ENCODE results near the gene PTGFRN.
"Not testable (repeated sequence)": the region's sequence is repeated elsewhere in the genome, so short reads cannot be mapped to it uniquely, and the experiment has no call there.

PTGFRN gene

DNA sequence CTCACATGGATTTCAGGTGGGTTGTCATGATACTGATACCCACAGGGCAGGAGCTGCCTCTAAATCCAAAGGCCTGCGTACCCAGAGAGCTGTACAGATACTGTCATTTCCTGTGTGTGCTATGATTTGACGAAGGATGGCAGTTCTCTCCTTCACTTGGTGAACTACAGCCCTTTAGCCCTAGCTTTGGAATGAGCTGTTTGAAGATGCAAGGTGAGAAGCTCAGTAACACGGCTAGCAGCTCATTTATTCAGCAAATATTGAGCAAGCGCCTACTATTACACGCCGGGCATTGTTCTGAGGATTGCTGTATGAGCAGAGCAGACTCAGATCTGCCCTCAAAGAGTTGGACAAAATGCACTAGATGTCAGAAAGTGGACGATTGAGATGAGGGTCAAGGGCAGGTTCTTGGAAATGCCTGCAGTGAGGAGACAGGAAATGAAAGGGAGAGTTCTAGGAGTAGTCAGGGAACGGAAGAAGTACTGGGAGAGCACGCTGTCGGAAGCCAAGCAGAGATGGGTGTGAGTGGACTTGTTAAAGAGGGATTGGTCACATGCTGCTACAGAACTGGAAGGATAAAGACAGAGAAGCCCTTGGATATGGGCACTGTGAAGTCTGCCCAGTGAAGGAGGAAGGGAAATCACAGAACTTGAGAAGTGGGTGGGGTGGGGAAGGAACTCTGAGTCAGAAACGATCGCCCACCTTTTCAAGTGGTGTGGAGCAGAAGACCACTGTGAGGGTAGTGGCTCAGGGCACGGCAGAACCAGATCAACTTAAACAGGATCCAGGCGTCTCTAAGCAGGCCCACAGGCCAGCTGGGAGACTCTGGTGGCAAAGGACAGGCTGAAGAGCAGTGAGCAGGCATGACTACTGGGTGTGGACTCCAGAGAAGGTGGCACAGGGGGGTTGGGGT is 7.1 kb downstream of the PTGFRN start:
- DNase-seq: no peak

- no peak for DNase-seq
Measured at GRCh38 chr1:116918714-116919357, 9.1 kb downstream of the PTGFRN start.

GRCh38 chr1:116919802-116920201 is 10.1 kb downstream of the PTGFRN start:
- DNase-seq: no peak

GRCh38 chr1:116920211-116920610 is 10.5 kb downstream of the PTGFRN start:
- DNase-seq: no peak

DNA sequence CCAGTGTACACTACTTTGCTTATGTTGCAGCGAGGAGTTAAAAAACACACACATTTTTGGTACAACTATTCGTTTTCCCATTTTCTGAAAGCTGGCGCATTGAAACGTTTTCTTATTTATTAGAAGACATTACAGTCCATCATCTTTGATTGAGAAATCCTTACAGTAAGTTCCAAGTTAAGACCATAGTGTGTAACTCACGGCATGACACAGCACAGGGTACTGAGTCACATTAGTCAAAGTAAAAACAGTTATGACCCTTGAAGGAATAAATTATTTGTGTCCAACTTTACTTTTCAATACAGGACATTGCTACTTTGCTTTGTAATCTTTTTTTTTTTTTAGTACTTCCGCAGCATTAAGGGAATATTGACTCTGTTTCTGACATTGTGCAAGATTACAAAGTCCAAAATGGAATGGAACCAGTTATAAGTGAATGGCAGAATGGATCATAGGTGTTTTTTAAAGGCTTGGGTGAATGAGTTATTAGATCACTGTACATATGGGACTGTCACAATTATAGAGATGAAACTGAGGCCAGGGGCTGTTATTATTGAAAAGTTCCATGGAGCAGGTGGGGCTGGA is 11.7 kb downstream of the PTGFRN start:
- DNase-seq: no peak

DNA sequence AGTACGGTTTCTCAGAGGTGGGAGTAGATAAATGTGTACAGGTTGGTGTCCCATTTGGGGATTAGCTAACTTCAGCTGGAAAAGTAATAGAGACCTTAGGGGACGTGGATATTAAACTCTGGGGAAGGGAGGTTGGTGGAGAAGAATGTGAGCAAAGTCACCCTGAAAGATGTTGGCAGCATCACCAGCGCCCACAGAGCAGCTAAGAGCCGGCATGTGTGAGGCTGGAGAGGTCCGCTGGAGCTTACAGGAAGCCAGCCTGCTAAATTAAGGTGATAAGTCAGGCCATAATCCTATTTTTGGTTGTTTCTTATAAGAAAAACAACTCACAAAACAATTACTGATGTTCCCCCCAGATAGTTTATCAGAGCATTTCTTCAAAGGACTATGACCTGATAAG is 12.2 kb downstream of the PTGFRN start:
- DNase-seq: no peak

- no peak for DNase-seq
Measured at GRCh38 chr1:116923421-116923820, 13.7 kb downstream of the PTGFRN start.

GRCh38 chr1:116927049-116927798 is 17.5 kb downstream of the PTGFRN start:
- no peak for DNase-seq

DNA sequence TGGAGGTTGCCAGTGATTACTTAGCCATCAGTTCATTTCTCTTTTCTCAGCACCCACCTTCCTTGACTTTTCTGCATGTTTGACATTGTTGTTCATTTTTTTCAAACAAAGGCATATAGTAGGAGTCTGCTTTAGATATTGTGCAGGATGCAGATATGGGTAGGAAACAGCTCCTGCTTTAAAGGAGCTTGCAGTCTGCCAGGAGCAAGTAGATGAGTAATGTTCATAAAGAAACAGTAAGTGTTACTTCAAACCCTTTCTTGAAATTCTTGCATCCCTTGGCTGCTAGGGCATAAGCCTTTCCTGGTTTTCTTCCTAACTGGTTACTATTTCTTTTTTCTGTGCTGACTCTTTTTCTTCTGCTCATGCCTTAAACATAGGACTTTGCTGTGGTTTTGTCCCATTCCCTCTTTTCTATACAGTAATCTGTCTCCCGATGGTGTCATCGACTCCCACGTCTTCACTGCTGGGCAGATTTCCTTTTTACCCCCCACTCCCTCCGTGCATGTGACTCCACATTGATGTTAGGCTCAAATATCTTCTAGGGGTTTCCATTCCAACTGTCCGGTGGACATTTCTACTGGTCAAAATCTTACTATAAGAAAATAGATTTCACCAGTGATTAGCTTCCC is 20.4 kb downstream of the PTGFRN start:
- DNase-seq: no peak

DNA sequence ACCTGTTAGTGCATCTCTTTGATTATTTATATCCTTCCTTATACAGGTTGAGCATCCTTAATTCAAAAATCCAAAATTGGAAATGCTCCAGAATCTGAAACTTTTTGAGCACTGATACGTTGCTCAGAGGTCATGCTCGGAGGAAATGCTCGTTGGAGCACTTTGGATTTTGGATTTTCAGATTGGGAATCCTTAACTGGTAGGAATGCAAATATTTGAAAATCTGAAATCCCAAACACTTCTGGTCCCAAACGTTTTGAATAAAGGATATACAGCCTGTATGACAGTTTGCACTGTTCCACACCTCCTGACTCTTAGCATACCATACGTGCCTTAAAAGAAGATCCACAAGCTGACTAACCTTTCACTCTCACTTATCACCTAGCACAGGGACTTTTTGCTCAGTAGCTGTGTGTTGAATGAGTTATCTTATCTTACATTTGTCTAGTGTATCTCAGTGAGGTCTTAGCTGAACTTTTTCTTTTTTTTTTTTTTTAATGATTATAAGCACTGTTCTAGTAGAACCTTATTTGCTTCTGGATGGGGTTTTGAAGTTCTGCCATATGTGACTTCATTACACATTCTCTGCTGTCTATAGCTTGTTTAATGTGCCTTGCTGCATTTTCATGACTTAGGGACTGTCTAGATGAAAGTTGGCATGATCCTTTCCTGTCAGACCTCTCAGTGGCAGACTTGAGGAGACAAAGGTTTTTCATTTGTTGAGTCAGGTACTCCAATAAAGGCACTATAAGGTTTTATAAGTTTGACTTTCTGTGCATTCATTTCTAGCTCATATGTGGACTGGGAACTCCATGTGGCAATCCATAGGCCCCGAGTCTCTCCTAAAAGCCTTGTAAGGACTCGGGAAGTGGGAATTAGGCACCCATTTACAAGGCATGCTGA is 21.6 kb downstream of the PTGFRN start:
- DNase-seq: no peak

DNA sequence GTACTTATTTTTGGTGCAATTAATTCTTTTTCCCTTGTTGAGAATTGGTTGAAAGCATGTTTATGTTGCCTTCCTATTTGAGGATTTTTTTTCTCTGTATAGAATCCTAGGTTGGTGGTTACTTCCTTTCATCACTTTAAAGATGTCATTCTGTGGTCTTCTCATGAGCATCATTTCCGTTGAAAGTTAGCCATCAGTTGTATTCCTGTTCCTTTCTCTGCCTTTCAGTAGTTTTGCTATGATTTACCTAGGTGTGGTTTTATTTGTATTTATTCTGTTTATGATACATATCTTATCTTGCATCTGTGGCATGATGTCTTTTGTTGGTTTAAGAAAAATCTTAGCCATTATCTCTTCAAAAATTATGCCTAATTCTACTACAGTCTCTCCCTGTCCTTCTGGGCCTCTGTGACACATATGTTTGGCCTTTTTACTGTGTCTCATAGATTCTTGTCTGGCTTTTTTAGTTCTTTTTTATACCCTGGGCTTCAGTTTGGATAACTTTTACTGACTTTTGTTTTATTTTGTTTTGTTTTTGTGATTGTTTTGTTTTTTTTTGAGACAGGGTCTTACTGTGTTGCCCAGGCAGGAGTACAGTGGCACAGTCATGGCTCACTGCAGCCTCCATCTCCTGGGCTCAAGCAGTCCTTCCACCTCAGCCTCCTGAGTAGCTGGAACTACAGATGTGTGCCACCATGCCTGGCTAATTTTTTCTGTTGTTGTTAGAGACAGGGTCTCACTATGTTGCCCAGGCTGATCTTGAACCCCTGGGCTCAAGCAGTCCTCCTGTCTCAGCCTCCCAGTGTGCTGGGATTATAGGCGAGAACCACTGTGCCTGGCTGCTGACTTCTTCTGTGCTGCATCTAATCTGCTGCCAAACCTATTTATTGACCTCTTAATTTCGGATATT is 24.1 kb downstream of the PTGFRN start:
- DNase-seq: no peak

- no peak for DNase-seq
Measured at GRCh38 chr1:116934586-116935207, 25.0 kb downstream of the PTGFRN start.

DNA sequence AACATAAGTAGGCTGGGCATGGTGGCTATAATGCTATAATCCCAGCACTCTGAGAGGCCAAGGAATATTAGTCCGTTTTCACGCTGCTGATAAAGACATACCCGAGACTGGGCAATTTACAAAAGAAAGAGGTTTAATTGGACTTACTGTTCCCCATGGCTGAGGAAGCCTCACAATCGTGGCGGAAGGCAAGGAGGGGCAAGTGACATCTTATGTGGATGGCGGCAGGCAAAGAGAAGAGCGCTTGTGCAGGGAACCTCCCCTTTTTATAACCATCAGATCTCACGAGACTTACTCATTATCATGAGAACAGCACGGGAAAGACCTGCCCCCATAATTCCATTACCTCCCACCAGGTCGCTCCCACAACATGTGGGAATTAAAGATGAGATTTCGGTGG is 28.5 kb downstream of the PTGFRN start:
- DNase-seq: no peak

GRCh38 chr1:116939780-116940543 is 30.2 kb downstream of the PTGFRN start:
- not testable (repeated sequence) for DNase-seq

GRCh38 chr1:116940814-116941599 is 31.3 kb downstream of the PTGFRN start:
- no peak for DNase-seq

GRCh38 chr1:116941670-116942069 is 32.0 kb downstream of the PTGFRN start:
- DNase-seq: no peak

DNA sequence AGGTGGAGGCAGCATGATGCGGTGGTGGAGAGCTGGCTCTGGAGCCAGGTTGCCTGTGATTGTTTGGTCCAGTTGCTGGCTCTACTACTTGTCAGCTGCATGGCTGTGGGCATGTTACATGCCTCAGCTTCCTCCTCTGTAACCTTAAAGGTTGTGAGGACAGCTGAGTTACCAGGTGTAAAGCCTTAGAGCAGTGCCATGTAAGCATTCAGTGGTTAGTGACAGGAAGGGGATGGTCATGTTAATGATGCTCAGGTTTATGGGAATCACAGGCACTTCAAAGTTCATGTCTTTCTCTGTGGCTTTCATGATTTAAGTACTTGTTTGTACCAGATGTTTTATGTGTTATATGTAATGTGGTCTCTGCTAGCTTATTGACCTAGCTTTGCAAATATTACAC is 32.6 kb downstream of the PTGFRN start:
- DNase-seq: no peak

DNA sequence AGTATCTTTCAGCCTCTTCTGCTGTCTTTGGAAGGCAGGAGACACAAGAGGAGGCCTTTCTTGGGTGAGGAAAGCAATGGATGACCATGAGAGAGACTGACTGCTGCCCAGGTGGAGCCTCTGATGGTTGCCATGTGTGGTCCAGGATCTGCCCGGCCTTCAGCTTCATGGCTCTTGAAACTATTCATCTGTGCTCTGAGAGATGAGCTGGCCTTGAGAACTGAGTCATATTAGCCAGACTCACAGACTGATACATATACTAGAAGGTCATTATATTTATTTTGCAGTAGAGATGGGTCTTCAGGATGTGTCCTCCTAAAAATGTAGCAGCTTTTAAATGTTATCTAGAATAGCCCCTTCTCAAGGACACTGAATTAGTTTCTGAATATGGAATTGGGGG is 33.7 kb downstream of the PTGFRN start:
- DNase-seq: no peak
